DND-41 (cell line): Measurements from ENCODE around the gene FOXP4.

ENCODE experiments used
- EZH2 ChIP-seq: IDR thresholded peaks from 3 replicates; pipeline ENCODE4 v1.6.1; 2012; ENCODE audit warnings: borderline replicate concordance, low read depth, mild to moderate bottlenecking, moderate library complexity, low read length, inconsistent platforms; ENCODE audit not compliant: severe bottlenecking
- TF ChIP-seq, protein P1 (sequence below): IDR thresholded peaks from 2 replicates; pipeline ENCODE4 v1.5.1; 2012; ENCODE audit warnings: borderline replicate concordance, low read length, moderate library complexity, mild to moderate bottlenecking; ENCODE audit not compliant: poor library complexity, severe bottlenecking; ENCODE audit errors: extremely low read depth

DNA sequence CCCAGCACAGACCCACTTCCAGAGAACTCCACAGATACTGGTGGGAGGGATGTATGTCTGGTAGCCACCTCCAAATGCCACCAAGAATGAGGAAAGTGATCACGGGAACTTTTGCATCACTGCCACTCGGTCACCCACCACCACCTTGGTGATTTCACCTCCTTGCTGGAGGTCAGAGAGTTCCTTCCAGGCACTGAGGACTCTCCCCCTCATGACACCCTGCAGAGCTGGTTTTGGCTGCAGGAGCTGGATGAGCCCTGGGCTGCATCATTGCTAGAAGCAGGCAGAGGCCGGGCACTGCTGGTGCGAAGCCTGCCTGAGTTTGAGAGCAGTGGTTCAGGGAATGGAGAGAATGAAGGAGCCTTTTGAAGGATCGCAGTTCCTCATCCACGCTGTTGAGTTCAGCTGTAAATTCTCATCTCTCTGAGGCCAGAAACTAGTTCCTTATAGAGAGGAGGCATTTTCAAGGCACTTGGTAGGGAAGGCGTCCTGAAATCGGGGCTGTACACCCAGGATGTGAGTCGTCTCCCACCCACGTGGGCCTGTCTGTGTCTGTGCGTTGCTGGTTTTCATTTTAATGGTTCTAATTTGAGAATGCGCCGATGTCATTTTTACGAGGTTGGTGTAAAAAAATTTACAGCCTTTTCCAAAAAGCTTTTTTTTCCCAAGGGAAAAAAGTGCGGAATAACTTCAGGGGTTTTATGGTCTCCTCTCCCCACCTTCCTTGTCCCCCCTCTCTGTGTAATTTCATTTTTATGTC is 25.0 kb downstream of the FOXP4 start:
- TF ChIP-seq, protein P1, sequence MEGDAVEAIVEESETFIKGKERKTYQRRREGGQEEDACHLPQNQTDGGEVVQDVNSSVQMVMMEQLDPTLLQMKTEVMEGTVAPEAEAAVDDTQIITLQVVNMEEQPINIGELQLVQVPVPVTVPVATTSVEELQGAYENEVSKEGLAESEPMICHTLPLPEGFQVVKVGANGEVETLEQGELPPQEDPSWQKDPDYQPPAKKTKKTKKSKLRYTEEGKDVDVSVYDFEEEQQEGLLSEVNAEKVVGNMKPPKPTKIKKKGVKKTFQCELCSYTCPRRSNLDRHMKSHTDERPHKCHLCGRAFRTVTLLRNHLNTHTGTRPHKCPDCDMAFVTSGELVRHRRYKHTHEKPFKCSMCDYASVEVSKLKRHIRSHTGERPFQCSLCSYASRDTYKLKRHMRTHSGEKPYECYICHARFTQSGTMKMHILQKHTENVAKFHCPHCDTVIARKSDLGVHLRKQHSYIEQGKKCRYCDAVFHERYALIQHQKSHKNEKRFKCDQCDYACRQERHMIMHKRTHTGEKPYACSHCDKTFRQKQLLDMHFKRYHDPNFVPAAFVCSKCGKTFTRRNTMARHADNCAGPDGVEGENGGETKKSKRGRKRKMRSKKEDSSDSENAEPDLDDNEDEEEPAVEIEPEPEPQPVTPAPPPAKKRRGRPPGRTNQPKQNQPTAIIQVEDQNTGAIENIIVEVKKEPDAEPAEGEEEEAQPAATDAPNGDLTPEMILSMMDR: no peak
- no peak for TF ChIP-seq EZH2
